ENCODE results near the gene TCEA2.

GRCh38 chr20:64091770-64092169, 28.8 kb downstream of the TCEA2 start:
- TF ChIP-seq EZH2 (optimal IDR thresholded peaks at IDR 0.05; ENCODE audit: low read depth, low read length) (no peak), CTCF (IDR thresholded peaks at IDR 0.05; ENCODE audit: low read length) (no peak), EZH2phosphoT487 (IDR thresholded peaks at IDR 0.05; ENCODE audit: low read length) (no peak)

All from MM.1S (cell line).